Neuronal stem cell (in vitro differentiated cells): ENCODE data around the gene FAM210A.

ENCODE experiments used
- DNase-seq: peaks from one replicate; pipeline ENCODE4 v3.0.0-alpha.2; 2013; ENCODE audit warnings: low spot score
- H2AFZ ChIP-seq: one replicate; pipeline ENCODE4 v1.6.1; 2013; ENCODE audit warnings: mild to moderate bottlenecking, low read length, inconsistent platforms
- H2AK5ac ChIP-seq: 2 replicates; pipeline ENCODE4 v1.6.1; 2013; ENCODE audit warnings: low read depth, mild to moderate bottlenecking, inconsistent platforms, low read length, moderate library complexity, mixed read lengths
- H2BK120ac ChIP-seq: 2 replicates; pipeline ENCODE4 v1.6.1; 2013; ENCODE audit warnings: low read depth, mild to moderate bottlenecking, inconsistent platforms, low read length, moderate library complexity, mixed read lengths
- H2BK12ac ChIP-seq: one replicate; pipeline ENCODE4 v1.6.1; 2013; ENCODE audit warnings: low read length, inconsistent platforms
- H2BK15ac ChIP-seq: 2 replicates; pipeline ENCODE4 v1.6.1; 2013; ENCODE audit warnings: mild to moderate bottlenecking, low read length, inconsistent platforms, mixed read lengths
- H2BK5ac ChIP-seq: one replicate; pipeline ENCODE4 v1.6.1; 2013; ENCODE audit warnings: inconsistent platforms, mild to moderate bottlenecking, low read length, moderate library complexity
- H3K14ac ChIP-seq: one replicate; pipeline ENCODE4 v1.6.1; 2013; ENCODE audit warnings: low read length, inconsistent platforms
- H3K18ac ChIP-seq: 2 replicates; pipeline ENCODE4 v1.6.1; 2013; ENCODE audit warnings: low read length, inconsistent platforms
- H3K23ac ChIP-seq: 2 replicates; pipeline ENCODE4 v1.6.1; 2013; ENCODE audit warnings: low read depth, mild to moderate bottlenecking, mixed read lengths, low read length, inconsistent platforms; ENCODE audit not compliant: poor library complexity
- H3K27ac ChIP-seq: replicated peaks from 3 replicates; pipeline ENCODE4 v1.5.1; 2013; ENCODE audit warnings: low read length, inconsistent platforms
- H3K27me3 ChIP-seq, 3 experiments: 2 replicates each; pipeline ENCODE4 v1.6.1; 2013; ENCODE audit warnings: low read length in 3 of 3, mild to moderate bottlenecking in 2 of 3, inconsistent platforms in 1 of 3, low read depth in 1 of 3, mixed read lengths in 1 of 3, moderate library complexity in 1 of 3; ENCODE audit not compliant: control insufficient read depth in 3 of 3, insufficient read depth in 3 of 3
- H3K36me3 ChIP-seq, 2 donors: replicated peaks in 1 of 2; 2 replicates each; pipeline ENCODE4 v1.6.1; 2013; ENCODE audit warnings: low read length in 2 of 2; ENCODE audit not compliant: control insufficient read depth in 2 of 2, insufficient read depth in 2 of 2
- H3K4ac ChIP-seq: 2 replicates; pipeline ENCODE4 v1.6.1; 2013; ENCODE audit warnings: inconsistent platforms, mild to moderate bottlenecking, low read length, moderate library complexity
- H3K4me1 ChIP-seq, 2 donors: 1 replicate in 1 of 2; 2 replicates in 1 of 2; pipeline ENCODE4 v1.6.1; 2013; ENCODE audit warnings: low read length in 2 of 2, low read depth in 1 of 2; ENCODE audit not compliant: control insufficient read depth in 2 of 2, insufficient read depth in 1 of 2
- H3K4me2 ChIP-seq: one replicate; pipeline ENCODE4 v1.6.1; 2013; ENCODE audit warnings: mild to moderate bottlenecking, low read length, inconsistent platforms; ENCODE audit not compliant: insufficient read depth, poor library complexity, severe bottlenecking
- H3K4me3 ChIP-seq, 2 donors: 2 replicates each; pipeline ENCODE4 v1.5.1; 2013; ENCODE audit warnings: low read length in 2 of 2, mild to moderate bottlenecking in 2 of 2, inconsistent platforms in 1 of 2, moderate library complexity in 1 of 2
- H3K79me1 ChIP-seq: one replicate; pipeline ENCODE4 v1.6.1; 2013; ENCODE audit warnings: low read depth, mild to moderate bottlenecking, inconsistent platforms, low read length, moderate library complexity
- H3K9ac ChIP-seq: one replicate; pipeline ENCODE4 v1.6.1; 2013; ENCODE audit warnings: mild to moderate bottlenecking, low read depth, low read length, inconsistent platforms; ENCODE audit not compliant: poor library complexity
- H3K9me3 ChIP-seq, 2 donors: replicated peaks in 1 of 2; 2 replicates each; pipeline versions ENCODE3 to v1.6.1; 2013; ENCODE audit warnings: low read length in 2 of 2, mild to moderate bottlenecking in 2 of 2, inconsistent platforms in 1 of 2, low read depth in 1 of 2, mixed read lengths in 1 of 2, moderate library complexity in 1 of 2; ENCODE audit not compliant: control insufficient read depth in 2 of 2, insufficient read depth in 1 of 2
- H4K8ac ChIP-seq: one replicate; pipeline ENCODE4 v1.6.1; 2013; ENCODE audit warnings: low read depth, mild to moderate bottlenecking, inconsistent platforms, low read length, moderate library complexity
- H4K91ac ChIP-seq: one replicate; pipeline ENCODE4 v1.6.1; 2013; ENCODE audit warnings: low read length, low read depth, mild to moderate bottlenecking, inconsistent platforms; ENCODE audit not compliant: poor library complexity
- WGBS, 2 donors: extraction: QIAGEN DNeasy Blood & Tissue Kit; methylation state at CpG; one replicate each; pipeline ENCODE4 v1.1.7; 2013; ENCODE audit warnings: missing lambda C conversion rate in 2 of 2, mixed read lengths in 1 of 2; ENCODE audit not compliant: insufficient read length in 2 of 2, insufficient replicate concordance in 1 of 2; ENCODE audit errors: extremely low coverage in 2 of 2; 5-methylcytosine and 5-hydroxymethylcytosine counted together

Gene FAM210A

DNA sequence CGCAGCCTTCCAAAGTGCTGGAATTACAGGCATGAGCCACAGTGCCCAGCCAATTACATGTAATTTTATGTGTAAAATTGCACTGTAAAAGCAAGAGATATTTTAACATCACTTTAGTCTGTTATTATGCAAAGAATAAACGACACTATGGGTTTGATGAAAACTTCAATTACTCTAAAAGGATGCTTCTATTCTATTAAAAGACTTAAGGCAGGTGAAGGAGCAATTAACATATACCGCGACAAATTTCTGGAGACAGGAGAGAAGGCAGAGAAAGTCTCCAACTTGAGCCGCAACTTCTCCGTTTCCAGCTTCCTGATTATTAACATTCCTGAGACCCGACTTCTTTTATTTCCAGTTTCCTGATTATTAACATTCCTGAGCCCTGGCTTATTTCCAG lies 53.7 kb downstream of the FAM210A start:
- DNase-seq: no peak

DNA sequence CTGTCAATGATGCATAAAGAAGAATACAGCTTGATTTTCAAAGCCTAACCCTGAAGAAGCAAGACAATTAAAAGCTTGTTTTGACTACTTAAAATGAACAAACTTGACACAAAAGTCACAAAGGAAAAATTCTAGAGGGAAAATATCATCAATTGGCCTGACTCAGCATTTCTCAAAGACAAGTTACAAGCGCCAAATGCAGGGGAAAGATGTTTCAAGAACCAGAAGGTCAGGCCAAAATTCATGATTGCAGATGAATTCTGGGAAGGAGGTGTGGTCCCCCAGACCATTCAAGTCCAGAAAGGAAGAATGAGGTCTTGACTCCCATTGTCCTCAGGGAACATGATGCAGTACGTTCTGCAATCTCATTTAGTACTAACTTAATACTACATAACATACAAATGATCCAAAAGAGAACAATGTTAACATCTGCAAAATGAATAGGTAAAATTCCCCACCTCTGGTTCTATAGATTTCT lies 64.5 kb downstream of the FAM210A start:
- H2BK120ac ChIP-seq: no peak overlapping the region
- H2BK12ac ChIP-seq: no peak overlapping the region
- H3K27ac ChIP-seq: no peak overlapping the region
- DNase-seq: no peak
- no peak overlapping the region for H2AK5ac ChIP-seq
- H3K18ac ChIP-seq: no peak overlapping the region
- H3K14ac ChIP-seq: no peak overlapping the region
- H2AFZ ChIP-seq: no peak overlapping the region
- no peaks in the 10 kb centered on the region for H3K27me3 ChIP-seq
- no peak overlapping the region for H3K23ac ChIP-seq
- H3K9ac ChIP-seq: no peak overlapping the region
- H3K36me3 ChIP-seq: peaks cover 2 to 24% of the 10 kb centered on the region in 2 donors
- H2BK5ac ChIP-seq: no peak overlapping the region
- no CpG with 5 or more reads among the region's 2 CpGs for WGBS, 2 donors
- no peak overlapping the region for H4K8ac ChIP-seq
- no peaks in the 10 kb centered on the region for H3K79me1 ChIP-seq
- H3K9me3 ChIP-seq: no peaks in the 10 kb centered on the region
- H3K4me2 ChIP-seq: no peak overlapping the region
- H4K91ac ChIP-seq: no peak overlapping the region
- no peak overlapping the region for H3K4me3 ChIP-seq
- H3K4ac ChIP-seq: no peak overlapping the region
- peaks cover 0 to 17% of the 10 kb centered on the region in 2 donors for H3K4me1 ChIP-seq
- no peak overlapping the region for H2BK15ac ChIP-seq

More for the DNA sequence above, 53.7 kb downstream of the FAM210A start:
- WGBS, 2 donors: no CpG with 5 or more reads among the region's 7 CpGs
- H3K27ac ChIP-seq: no peak overlapping the region
- no peaks in the 10 kb centered on the region for H3K4me1 ChIP-seq
- H3K4me3 ChIP-seq: no peak overlapping the region
- H3K18ac ChIP-seq: no peak overlapping the region
- peaks cover 5% of the 10 kb centered on the region in 2 donors for H3K9me3 ChIP-seq
- H4K8ac ChIP-seq: no peak overlapping the region
- no peaks in the 10 kb centered on the region for H3K27me3 ChIP-seq
- H3K36me3 ChIP-seq: peaks cover 2 to 20% of the 10 kb centered on the region in 2 donors
- H3K9ac ChIP-seq: no peak overlapping the region
- no peak overlapping the region for H2BK15ac ChIP-seq
- no peak overlapping the region for H3K14ac ChIP-seq
- H2AFZ ChIP-seq: no peak overlapping the region
- no peak overlapping the region for H3K23ac ChIP-seq
- H2BK5ac ChIP-seq: no peak overlapping the region
- no peaks in the 10 kb centered on the region for H3K79me1 ChIP-seq
- H3K4me2 ChIP-seq: no peak overlapping the region
- H3K4ac ChIP-seq: no peak overlapping the region
- H4K91ac ChIP-seq: no peak overlapping the region
- no peak overlapping the region for H2BK120ac ChIP-seq
- H2AK5ac ChIP-seq: no peak overlapping the region
- no peak overlapping the region for H2BK12ac ChIP-seq

DNA sequence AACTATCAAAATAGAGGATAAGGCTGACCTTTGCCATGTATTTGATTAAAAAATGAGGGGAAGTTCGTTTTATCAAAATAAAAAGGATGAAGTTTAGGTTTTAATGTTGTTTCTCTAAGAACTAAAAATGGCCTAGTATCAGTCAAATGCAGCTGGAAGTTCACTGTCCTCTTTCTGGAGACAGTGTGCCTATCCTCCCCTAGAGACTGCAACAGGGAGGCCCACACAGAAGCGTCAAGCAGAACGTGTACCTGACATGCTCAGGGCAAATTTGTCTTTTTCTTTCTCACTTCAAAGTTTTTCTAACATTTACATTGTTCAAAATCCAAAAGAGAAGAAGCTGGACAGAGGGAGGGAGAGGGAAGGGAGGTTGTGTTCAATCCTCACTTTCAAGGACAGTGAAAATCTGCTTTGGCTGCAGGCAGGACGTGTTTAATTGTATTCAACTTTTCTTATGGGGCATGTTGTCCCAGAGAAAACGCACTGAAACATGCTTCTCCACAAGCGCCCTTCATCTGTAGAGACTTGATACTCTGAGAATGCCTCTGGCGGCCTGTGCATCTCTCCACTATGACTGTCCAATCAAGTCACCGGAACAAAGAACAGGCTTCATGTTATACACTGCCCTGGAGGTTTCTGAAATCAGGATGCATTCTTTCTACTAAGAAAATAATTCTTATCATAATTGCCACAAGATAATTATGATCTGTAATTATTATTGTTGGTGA lies 65.1 kb downstream of the FAM210A start:
- Histone ChIP-seq H2AFZ (no peak overlapping the region), H3K4me3 (no peak overlapping the region), H3K79me1 (no peaks in the 10 kb centered on the region), H3K4me2 (no peak overlapping the region), H3K27me3 (no peaks in the 10 kb centered on the region), H3K27ac (no peak overlapping the region), H3K18ac (no peak overlapping the region), H3K14ac (no peak overlapping the region), H3K4ac (no peak overlapping the region), H2BK12ac (no peak overlapping the region), H2BK120ac (no peak overlapping the region), H4K91ac (no peak overlapping the region), H3K36me3 (peaks cover 0 to 18% of the 10 kb centered on the region in 2 donors), H2BK5ac (no peak overlapping the region), H2BK15ac (no peak overlapping the region), H2AK5ac (no peak overlapping the region), H3K23ac (no peak overlapping the region), H3K4me1 (peaks cover 0 to 17% of the 10 kb centered on the region in 2 donors), H3K9me3 (no peaks in the 10 kb centered on the region), H4K8ac (no peak overlapping the region), H3K9ac (no peak overlapping the region)
- no peak for DNase-seq
- WGBS, 2 donors: 100% methylated on average over 1 of the region's 8 CpGs; no CpG with 5 or more reads in 1 of the 2 donors

DNA sequence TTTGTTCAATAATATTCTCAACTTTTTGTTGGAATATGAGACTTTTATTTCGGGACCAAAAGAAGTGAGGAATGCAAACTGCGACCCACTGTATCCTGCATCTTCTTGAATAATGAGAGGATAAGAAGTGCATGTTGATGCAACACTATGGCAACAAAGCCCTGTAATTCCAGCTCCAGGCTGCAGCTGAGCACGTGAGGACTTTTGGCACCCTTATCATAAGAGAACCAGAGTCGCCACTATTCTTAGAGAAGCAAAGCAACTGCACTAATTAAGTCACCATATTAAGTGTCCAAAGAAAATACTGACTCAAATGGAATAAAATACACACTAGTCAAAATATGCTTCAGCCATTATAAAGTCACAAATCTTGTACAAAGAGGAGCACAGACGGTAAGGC lies 65.8 kb downstream of the FAM210A start:
- Histone ChIP-seq H3K4me3 (no peak overlapping the region), H3K36me3 (peaks cover 0 to 11% of the 10 kb centered on the region in 2 donors), H3K27me3 (no peaks in the 10 kb centered on the region), H3K79me1 (no peaks in the 10 kb centered on the region), H2AK5ac (no peak overlapping the region), H3K9ac (no peak overlapping the region), H2AFZ (no peak overlapping the region), H3K4me2 (peak overlapping the region; percentile 21), H3K9me3 (no peaks in the 10 kb centered on the region), H3K4ac (no peak overlapping the region), H2BK5ac (no peak overlapping the region), H3K27ac (no peak overlapping the region), H4K91ac (no peak overlapping the region), H3K14ac (no peak overlapping the region), H2BK15ac (no peak overlapping the region), H4K8ac (no peak overlapping the region), H2BK120ac (no peak overlapping the region), H3K4me1 (peaks cover 0 to 17% of the 10 kb centered on the region in 2 donors), H3K23ac (no peak overlapping the region), H3K18ac (no peak overlapping the region), H2BK12ac (no peak overlapping the region)
- no CpG with 5 or more reads among the region's 5 CpGs for WGBS, 2 donors
- DNase-seq: no peak
